H9 (cell line): Measurements from ENCODE around the gene SF3A2. TPM values are rescaled to one million over a fixed set of nuclear protein-coding genes. Genes with fewer than 3 reads are reported as not detected.
A peak's percentile ranks its signal among the peaks of the same experiment; 100 is the strongest.

Experiments
- DNase-seq: peaks from one replicate; pipeline ENCODE4 v3.0.0-alpha.2; 2017
- H2AFZ ChIP-seq: one replicate; pipeline ENCODE4 v1.6.1; 2013; ENCODE audit warnings: mild to moderate bottlenecking, low read length, control low read depth, moderate library complexity
- H2AK5ac ChIP-seq: 2 replicates; pipeline ENCODE4 v1.6.1; 2013; ENCODE audit warnings: low read length, control low read depth, mixed read lengths; ENCODE audit not compliant: insufficient read length
- H2BK120ac ChIP-seq: one replicate; pipeline ENCODE4 v1.6.1; 2013; ENCODE audit warnings: low read depth, mild to moderate bottlenecking, low read length, control low read depth, inconsistent platforms; ENCODE audit not compliant: poor library complexity, severe bottlenecking
- H2BK12ac ChIP-seq: 2 replicates; pipeline ENCODE4 v1.6.1; 2013; ENCODE audit warnings: low read length, control low read depth, mixed read lengths, low read depth; ENCODE audit not compliant: insufficient read length
- H2BK15ac ChIP-seq: 2 replicates; pipeline ENCODE4 v1.6.1; 2013; ENCODE audit warnings: low read depth, low read length, control low read depth
- H2BK20ac ChIP-seq: one replicate; pipeline ENCODE4 v1.6.1; 2013; ENCODE audit warnings: low read depth, mild to moderate bottlenecking, low read length, control low read depth, inconsistent platforms; ENCODE audit not compliant: poor library complexity, severe bottlenecking
- H2BK5ac ChIP-seq: 2 replicates; pipeline ENCODE4 v1.6.1; 2013; ENCODE audit warnings: low read length, control low read depth, mixed read lengths; ENCODE audit not compliant: insufficient read length
- H3K14ac ChIP-seq: 2 replicates; pipeline ENCODE4 v1.6.1; 2013; ENCODE audit warnings: low read length, control low read depth; ENCODE audit not compliant: insufficient read depth
- H3K18ac ChIP-seq: 2 replicates; pipeline ENCODE4 v1.6.1; 2013; ENCODE audit warnings: low read depth, mild to moderate bottlenecking, mixed read lengths, low read length, control low read depth; ENCODE audit not compliant: insufficient read length
- H3K23ac ChIP-seq: 2 replicates; pipeline ENCODE4 v1.6.1; 2013; ENCODE audit warnings: low read length, control low read depth, mixed read lengths, low read depth; ENCODE audit not compliant: insufficient read length
- H3K23me2 ChIP-seq: 2 replicates; pipeline ENCODE4 v1.6.1; 2013; ENCODE audit warnings: low read depth, mild to moderate bottlenecking, mixed read lengths, low read length, control low read depth; ENCODE audit not compliant: insufficient read length, poor library complexity, severe bottlenecking
- H3K27ac ChIP-seq: 2 replicates; pipeline ENCODE4 v1.5.1; 2013; ENCODE audit warnings: low read length, control low read depth, mixed read lengths, low read depth; ENCODE audit not compliant: insufficient read length
- H3K27me3 ChIP-seq: 2 replicates; pipeline ENCODE4 v1.6.1; 2013; ENCODE audit warnings: low read length, control low read depth, inconsistent platforms; ENCODE audit not compliant: insufficient read depth
- H3K4ac ChIP-seq: 2 replicates; pipeline ENCODE4 v1.6.1; 2013; ENCODE audit warnings: low read depth, mild to moderate bottlenecking, control low read depth, inconsistent platforms, low read length, moderate library complexity
- H3K4me1 ChIP-seq: 2 replicates; pipeline ENCODE4 v1.6.1; 2013; ENCODE audit warnings: low read length, control low read depth, inconsistent platforms; ENCODE audit not compliant: insufficient read depth
- H3K4me2 ChIP-seq: 2 replicates; pipeline ENCODE4 v1.6.1; 2013; ENCODE audit warnings: low read length, control low read depth, mixed read lengths; ENCODE audit not compliant: insufficient read length, insufficient read depth
- H3K56ac ChIP-seq: 2 replicates; pipeline ENCODE4 v1.6.1; 2013; ENCODE audit warnings: low read depth, mild to moderate bottlenecking, mixed read lengths, low read length, control low read depth; ENCODE audit not compliant: insufficient read length
- H3K79me1 ChIP-seq: 2 replicates; pipeline ENCODE4 v1.6.1; 2013; ENCODE audit warnings: low read depth, mild to moderate bottlenecking, moderate library complexity, low read length, control low read depth, inconsistent platforms; ENCODE audit not compliant: insufficient read depth, poor library complexity, severe bottlenecking
- H3K79me2 ChIP-seq: 2 replicates; pipeline ENCODE4 v1.6.1; 2013; ENCODE audit warnings: low read length, control low read depth, inconsistent platforms; ENCODE audit not compliant: insufficient read depth
- H3K9ac ChIP-seq: 2 replicates; pipeline ENCODE4 v1.6.1; 2013; ENCODE audit warnings: low read length, control low read depth, mixed read lengths; ENCODE audit not compliant: insufficient read length; ENCODE audit errors: extremely low read depth
- H3K9me3 ChIP-seq: one replicate; pipeline ENCODE4 v1.6.1; 2013; ENCODE audit warnings: low read depth, low read length, inconsistent platforms; ENCODE audit not compliant: control insufficient read depth
- H3T11ph ChIP-seq: one replicate; pipeline ENCODE4 v1.6.1; 2013; ENCODE audit warnings: mild to moderate bottlenecking, low read length, control low read depth, inconsistent platforms
- H4K20me1 ChIP-seq: one replicate; pipeline ENCODE4 v1.6.1; 2013; ENCODE audit not compliant: control insufficient read depth, insufficient read length, insufficient read depth
- H4K5ac ChIP-seq: 2 replicates; pipeline ENCODE4 v1.6.1; 2013; ENCODE audit warnings: low read depth, mild to moderate bottlenecking, mixed read lengths, low read length, control low read depth; ENCODE audit not compliant: insufficient read length
- H4K8ac ChIP-seq: replicated peaks from 2 replicates; pipeline ENCODE4 v1.6.1; 2013; ENCODE audit warnings: low read length, control low read depth, mixed read lengths, low read depth; ENCODE audit not compliant: insufficient read length
- H4K91ac ChIP-seq: 2 replicates; pipeline ENCODE4 v1.6.1; 2013; ENCODE audit warnings: low read depth, mild to moderate bottlenecking, moderate library complexity, mixed read lengths, low read length, control low read depth; ENCODE audit not compliant: insufficient read length
- H3K27ac Mint-ChIP-seq, 3 experiments: 2 replicates in 2 of 3; 3 replicates in 1 of 3; pipeline ENCODE4 v1.8.0; 2020 to 2021; ENCODE audit warnings: mixed read lengths in 3 of 3, mild to moderate bottlenecking in 1 of 3, moderate library complexity in 1 of 3
- H3K27me3 Mint-ChIP-seq: 2 replicates; pipeline ENCODE4 v1.8.0; 2021; ENCODE audit warnings: low read depth, mild to moderate bottlenecking, moderate library complexity, mixed read lengths
- H3K36me3 Mint-ChIP-seq, 3 experiments: 2 replicates in 2 of 3; 3 replicates in 1 of 3; pipeline ENCODE4 v1.8.0; 2020 to 2021; ENCODE audit warnings: low read depth in 3 of 3, mixed read lengths in 3 of 3; ENCODE audit not compliant: insufficient read depth in 1 of 3
- H3K4me1 Mint-ChIP-seq, 2 experiments: 2 replicates each; pipeline ENCODE4 v1.8.0; 2020; ENCODE audit warnings: mixed read lengths in 2 of 2
- H3K4me3 Mint-ChIP-seq, 2 experiments: 2 replicates in 1 of 2; 3 replicates in 1 of 2; pipeline ENCODE4 v1.8.0; 2020 to 2021; ENCODE audit warnings: mild to moderate bottlenecking in 2 of 2, mixed read lengths in 2 of 2, moderate library complexity in 1 of 2
- H3K9me3 Mint-ChIP-seq, 2 experiments: 2 replicates in 1 of 2; 3 replicates in 1 of 2; pipeline ENCODE4 v1.8.0; 2020; ENCODE audit warnings: mild to moderate bottlenecking in 2 of 2, mixed read lengths in 2 of 2, moderate library complexity in 1 of 2
- WGBS: extraction: QIAGEN DNeasy Blood & Tissue Kit; methylation state at CpG from one replicate; pipeline ENCODE4 v1.1.7; 2013; ENCODE audit warnings: missing lambda C conversion rate, low lambda C conversion rate, mixed read lengths; ENCODE audit not compliant: insufficient read length; ENCODE audit errors: extremely low coverage; 5-methylcytosine and 5-hydroxymethylcytosine counted together
- total RNA-seq: library from RNA; stranded (reverse); gene quantifications from 2 replicates; pipeline ENCODE4 v1.2.1, GENCODE V29; 2021
- TF ChIP-seq, protein P1 (sequence below): fragments of 200-600 bp; sonication (generic); conservative IDR thresholded peaks from 3 replicates; pipeline ENCODE4 v1.8.0; 2021; ENCODE audit warnings: antibody characterized with exemption, mild to moderate bottlenecking

Gene SF3A2
- total RNA-seq, 1 experiment from 2014 or later, result 166 TPM

DNA sequence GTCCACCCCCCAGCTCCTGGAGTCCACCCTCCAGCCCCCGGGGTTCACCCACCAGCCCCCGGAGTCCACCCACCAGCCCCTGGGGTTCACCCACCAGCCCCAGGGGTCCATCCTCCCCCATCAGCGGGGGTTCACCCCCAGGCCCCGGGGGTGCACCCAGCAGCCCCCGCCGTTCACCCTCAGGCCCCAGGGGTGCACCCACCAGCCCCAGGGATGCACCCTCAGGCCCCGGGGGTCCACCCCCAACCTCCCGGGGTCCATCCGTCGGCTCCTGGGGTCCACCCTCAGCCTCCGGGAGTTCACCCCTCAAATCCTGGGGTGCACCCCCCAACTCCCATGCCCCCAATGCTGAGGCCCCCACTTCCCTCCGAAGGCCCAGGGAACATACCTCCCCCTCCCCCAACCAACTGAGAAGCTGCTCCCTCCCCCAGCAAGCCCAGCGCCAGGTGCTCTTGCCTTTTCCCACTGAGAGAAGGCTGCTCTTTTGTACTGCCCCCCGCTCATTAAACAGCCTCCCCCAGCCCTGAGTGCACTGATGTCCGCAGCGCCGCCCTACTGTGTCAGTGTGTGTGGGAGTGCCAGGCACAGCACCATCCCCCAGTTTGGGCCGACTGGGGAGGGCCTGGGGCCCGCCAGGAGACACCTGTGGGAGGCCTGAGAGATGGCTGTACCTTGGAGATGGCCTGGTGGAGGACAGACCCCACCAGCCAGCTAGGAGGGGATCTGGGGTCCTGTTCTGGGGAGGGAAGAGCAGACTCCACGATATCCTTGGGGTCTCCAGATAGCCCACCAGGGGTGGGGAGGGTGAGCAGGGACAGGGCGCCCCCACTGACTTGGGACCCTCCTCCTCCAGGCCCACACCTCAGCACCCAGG is 11.7 kb downstream of the SF3A2 start:
- DNase-seq, result no peak
- Mint-ChIP-seq H3K4me3 (no peak overlapping the region), H3K4me1 (no peaks in the 10 kb centered on the region), H3K27ac (peak overlapping the region in 1 of 3 experiments; percentile 58; a peak in 2 of 7 replicates), H3K27me3 (peaks cover 6% of the 10 kb centered on the region), H3K36me3 (peaks cover 13 to 35% (median 23%) of the 10 kb centered on the region in 3 experiments; a peak in 6 of 7 replicates), H3K9me3 (no peaks in the 10 kb centered on the region)
- H3K9me3 ChIP-seq, result no peaks in the 10 kb centered on the region
- no peak overlapping the region for H3K14ac ChIP-seq
- H3K4ac ChIP-seq, result no peak overlapping the region
- no peak overlapping the region for H2BK5ac ChIP-seq
- H2BK20ac ChIP-seq, result no peak overlapping the region
- H3K79me2 ChIP-seq, result no peaks in the 10 kb centered on the region
- no peak overlapping the region for H3K4me2 ChIP-seq
- no peak overlapping the region for H2BK120ac ChIP-seq
- H3K27me3 ChIP-seq, result no peaks in the 10 kb centered on the region
- peaks cover 4% of the 10 kb centered on the region for H3K23me2 ChIP-seq
- H2AFZ ChIP-seq, result no peak overlapping the region
- no peak overlapping the region for H3K56ac ChIP-seq
- no peak overlapping the region for H2AK5ac ChIP-seq
- H3K18ac ChIP-seq, result no peak overlapping the region
- H3K23ac ChIP-seq, result no peak overlapping the region
- no peak overlapping the region for H2BK15ac ChIP-seq
- H3T11ph ChIP-seq, result no peak overlapping the region
- no peak overlapping the region for H4K5ac ChIP-seq
- H4K91ac ChIP-seq, result no peak overlapping the region
- no peaks in the 10 kb centered on the region for H4K20me1 ChIP-seq
- WGBS, result no CpG with 5 or more reads among the region's 21 CpGs
- H3K4me1 ChIP-seq, result no peaks in the 10 kb centered on the region
- H3K9ac ChIP-seq, result no peak overlapping the region
- no peak overlapping the region for H3K27ac ChIP-seq
- TF ChIP-seq, protein P1, sequence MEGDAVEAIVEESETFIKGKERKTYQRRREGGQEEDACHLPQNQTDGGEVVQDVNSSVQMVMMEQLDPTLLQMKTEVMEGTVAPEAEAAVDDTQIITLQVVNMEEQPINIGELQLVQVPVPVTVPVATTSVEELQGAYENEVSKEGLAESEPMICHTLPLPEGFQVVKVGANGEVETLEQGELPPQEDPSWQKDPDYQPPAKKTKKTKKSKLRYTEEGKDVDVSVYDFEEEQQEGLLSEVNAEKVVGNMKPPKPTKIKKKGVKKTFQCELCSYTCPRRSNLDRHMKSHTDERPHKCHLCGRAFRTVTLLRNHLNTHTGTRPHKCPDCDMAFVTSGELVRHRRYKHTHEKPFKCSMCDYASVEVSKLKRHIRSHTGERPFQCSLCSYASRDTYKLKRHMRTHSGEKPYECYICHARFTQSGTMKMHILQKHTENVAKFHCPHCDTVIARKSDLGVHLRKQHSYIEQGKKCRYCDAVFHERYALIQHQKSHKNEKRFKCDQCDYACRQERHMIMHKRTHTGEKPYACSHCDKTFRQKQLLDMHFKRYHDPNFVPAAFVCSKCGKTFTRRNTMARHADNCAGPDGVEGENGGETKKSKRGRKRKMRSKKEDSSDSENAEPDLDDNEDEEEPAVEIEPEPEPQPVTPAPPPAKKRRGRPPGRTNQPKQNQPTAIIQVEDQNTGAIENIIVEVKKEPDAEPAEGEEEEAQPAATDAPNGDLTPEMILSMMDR, result no peak
- peaks cover 1% of the 10 kb centered on the region for H3K79me1 ChIP-seq
- H2BK12ac ChIP-seq, result no peak overlapping the region
- H4K8ac ChIP-seq, result no peak overlapping the region
